Eye (tissue), 1 donor: ENCODE measurements around the gene OR2B2.
A peak's percentile ranks its signal among the peaks of the same experiment; 100 is the strongest.

Experiments used
- DNase-seq: peaks from one replicate; pipeline ENCODE4 v3.0.0-alpha.2; 2015

OR2B2 gene

GRCh38 chr6:27866357-27867050, 45.7 kb downstream of the OR2B2 start:
- DNase-seq = peak; percentile 96

- DNase-seq = no peak
These were observed 46.3 kb downstream of the OR2B2 start for GRCh38 chr6:27865850-27866356.

- DNase-seq = peak; percentile 99
These were observed 47.0 kb downstream of the OR2B2 start for GRCh38 chr6:27864906-27865849.

GRCh38 chr6:27863962-27864905, 48.0 kb downstream of the OR2B2 start:
- DNase-seq = peak; percentile 71

- no peak for DNase-seq
These were observed 49.7 kb downstream of the OR2B2 start for GRCh38 chr6:27862396-27863066.

- no peak for DNase-seq
These were observed 50.3 kb downstream of the OR2B2 start for GRCh38 chr6:27861861-27862260.

GRCh38 chr6:27861276-27861840, 50.8 kb downstream of the OR2B2 start:
- DNase-seq = no peak
